GM12878 (cell line): Measurements from ENCODE around the gene ANP32E. TPM values are rescaled to one million over a fixed set of nuclear protein-coding genes. Genes with fewer than 3 reads are reported as not detected.

ENCODE experiments used
- BHLHE40 ChIP-seq, 2 experiments: fragments of 450-650 bp in 1 of 2; IDR thresholded peaks; 2 replicates each; pipeline ENCODE4 v1.6.1; 2011 to 2017; ENCODE audit warnings: low read depth in 2 of 2, borderline replicate concordance in 1 of 2, improper control_type of control experiment in 1 of 2, low read length in 1 of 2, mild to moderate bottlenecking in 1 of 2
- BRCA1 ChIP-seq: IDR thresholded peaks from 2 replicates; pipeline ENCODE4 v1.6.1; 2011; ENCODE audit warnings: low read depth, low read length, improper control_type of control experiment
- CBFB ChIP-seq: IDR thresholded peaks from 2 replicates; pipeline ENCODE4 v1.6.1; 2016; ENCODE audit warnings: antibody characterized with exemption, low read depth
- CEBPB ChIP-seq, 2 experiments: fragments of 150-350 bp in 1 of 2; IDR thresholded peaks; 2 replicates each; pipeline ENCODE4 v1.6.1; 2012 to 2014; ENCODE audit warnings: low read depth in 2 of 2, low read length in 2 of 2, borderline replicate concordance in 1 of 2, inconsistent platforms in 1 of 2
- CHD1 ChIP-seq: IDR thresholded peaks from 2 replicates; pipeline ENCODE4 v1.6.1; 2012; ENCODE audit warnings: low read depth, low read length, improper control_type of control experiment
- EP300 ChIP-seq, 2 experiments: fragments of 150-350 bp in 1 of 2; IDR thresholded peaks; 2 replicates each; pipeline ENCODE4 v1.6.1; 2011 to 2012; ENCODE audit warnings: low read depth in 2 of 2, low read length in 2 of 2, borderline replicate concordance in 1 of 2, improper control_type of control experiment in 1 of 2, inconsistent platforms in 1 of 2; ENCODE audit not compliant: control insufficient read depth in 1 of 2
- GABPA ChIP-seq: IDR thresholded peaks from 2 replicates; pipeline ENCODE4 v1.6.1; 2014; ENCODE audit warnings: antibody characterized with exemption, low read depth, mild to moderate bottlenecking, inconsistent platforms
- HCFC1 ChIP-seq: fragments of 150-350 bp; IDR thresholded peaks from 2 replicates; pipeline ENCODE4 v1.6.1; 2014; ENCODE audit warnings: low read length
- HDAC2 ChIP-seq: fragments of 200-600 bp; sonication (generic); IDR thresholded peaks from 2 replicates; pipeline ENCODE4 v1.6.1; 2017
- JUNB ChIP-seq: IDR thresholded peaks from 2 replicates; pipeline ENCODE4 v1.6.1; 2016; ENCODE audit warnings: antibody characterized with exemption, mild to moderate bottlenecking
- KLF5 ChIP-seq: fragments of 450-650 bp; IDR thresholded peaks from 2 replicates; pipeline ENCODE4 v1.6.1; 2014; ENCODE audit warnings: mild to moderate bottlenecking; ENCODE audit not compliant: partially characterized antibody
- MLLT1 ChIP-seq: fragments of 450-650 bp; IDR thresholded peaks from 2 replicates; pipeline ENCODE4 v1.6.1; 2016; ENCODE audit warnings: mild to moderate bottlenecking
- NR2C2 ChIP-seq: IDR thresholded peaks from 2 replicates; pipeline ENCODE4 v1.6.1; 2011; ENCODE audit warnings: borderline replicate concordance, low read depth; ENCODE audit not compliant: control insufficient read depth, insufficient read length
- POLR2A ChIP-seq: IDR thresholded peaks from 2 replicates; pipeline ENCODE4 v1.6.1; 2011; ENCODE audit warnings: low read depth, mild to moderate bottlenecking, low read length
- POU2F2 ChIP-seq: IDR thresholded peaks from 3 replicates; pipeline ENCODE4 v1.6.1; 2011; ENCODE audit warnings: low read depth, mild to moderate bottlenecking, low read length, borderline replicate concordance
- RCOR1 ChIP-seq: conservative IDR thresholded peaks from 2 replicates; pipeline ENCODE4 v1.6.1; 2012; ENCODE audit warnings: low read depth, low read length, improper control_type of control experiment
- SP1 ChIP-seq: IDR thresholded peaks from one replicate; pipeline ENCODE4 v1.6.1; 2011; ENCODE audit warnings: low read depth, low read length
- SREBF1 ChIP-seq: IDR thresholded peaks from 2 replicates; pipeline ENCODE4 v1.6.1; 2012; ENCODE audit warnings: mild to moderate bottlenecking, low read length
- SREBF2 ChIP-seq: IDR thresholded peaks from 2 replicates; pipeline ENCODE4 v1.6.1; 2012; ENCODE audit warnings: mild to moderate bottlenecking, low read length
- STAT3 ChIP-seq: IDR thresholded peaks from 2 replicates; pipeline ENCODE4 v1.6.1; 2011; ENCODE audit warnings: low read depth, low read length, improper control_type of control experiment
- SUZ12 ChIP-seq: fragments of 200-600 bp; sonication (generic); IDR thresholded peaks from one replicate; pipeline ENCODE4 v1.6.1; 2018; ENCODE audit warnings: antibody characterized with exemption, mild to moderate bottlenecking; ENCODE audit not compliant: unreplicated experiment
- TAF1 ChIP-seq: IDR thresholded peaks from 2 replicates; pipeline ENCODE4 v1.6.1; 2011; ENCODE audit warnings: mild to moderate bottlenecking, low read depth, low read length, borderline replicate concordance
- YBX1 ChIP-seq: fragments of 450-650 bp; IDR thresholded peaks from 2 replicates; pipeline ENCODE4 v1.6.1; 2016; ENCODE audit warnings: antibody characterized with exemption
- ZNF207 ChIP-seq: fragments of 450-650 bp; IDR thresholded peaks from 2 replicates; pipeline ENCODE4 v1.6.1; 2014; ENCODE audit warnings: antibody characterized with exemption, mild to moderate bottlenecking, borderline replicate concordance
- ZNF24 ChIP-seq: fragments of 450-650 bp; IDR thresholded peaks from 2 replicates; pipeline ENCODE4 v1.6.1; 2017; ENCODE audit warnings: antibody characterized with exemption, mild to moderate bottlenecking
- ZNF274 ChIP-seq: IDR thresholded peaks from one replicate; pipeline ENCODE4 v1.8.0; 2011; ENCODE audit not compliant: insufficient read length, insufficient read depth
- ZNF384 ChIP-seq: IDR thresholded peaks from 2 replicates; pipeline ENCODE4 v1.6.1; 2012; ENCODE audit warnings: low read depth, mild to moderate bottlenecking, low read length, improper control_type of control experiment, borderline replicate concordance
- ZSCAN29 ChIP-seq: fragments of 450-650 bp; IDR thresholded peaks from 2 replicates; pipeline ENCODE4 v1.6.1; 2017; ENCODE audit warnings: mild to moderate bottlenecking, moderate library complexity
- polyA plus RNA-seq, 11 experiments: library from polyadenylated mRNA; depleted of rRNA in 4 of 11; unstranded in 6 of 11; stranded (reverse) in 5 of 11; fragments of >200 nt; fragmentation: Nextera tagmentation in 4 of 11; fragmentation: Illumina TruSeq in 1 of 11; extraction: Ambion mirVana in 4 of 11; extraction: Trizol in 1 of 11; gene quantifications; 1 replicate in 1 of 11; 2 replicates in 10 of 11; pipeline versions ENCODE4 v1.2.1 to v1.2.3, GENCODE V29; 2011 to 2016; ENCODE audit warnings: inconsistent platforms in 2 of 11, missing spikeins in 2 of 11, low read depth in 1 of 11
- total RNA-seq, 4 experiments: library from RNA; depleted of rRNA in 3 of 4; stranded (reverse); fragments of >200 nt in 3 of 4; fragmentation: Illumina TruSeq in 1 of 4; extraction: Trizol in 1 of 4; gene quantifications; 2 replicates each; pipeline versions ENCODE4 v1.2.1 to v1.2.3, GENCODE V29; 2013 to 2021
- TF ChIP-seq, protein P1 (sequence below): fragments of 450-650 bp; IDR thresholded peaks from 2 replicates; pipeline ENCODE4 v1.6.1; 2017; ENCODE audit warnings: low read depth, mild to moderate bottlenecking, moderate library complexity
- TF ChIP-seq, protein P2 (sequence below): IDR thresholded peaks from 2 replicates; pipeline ENCODE4 v1.6.1; 2011; ENCODE audit warnings: borderline replicate concordance, low read depth, mild to moderate bottlenecking, moderate library complexity, mixed read lengths, low read length; ENCODE audit not compliant: insufficient read depth; ENCODE audit errors: extremely low read length

ANP32E gene
- total and polyA plus RNA-seq, 10 of the 15 experiments (the other 5 are each of a cell fraction or from before 2014, with no cell fraction given): 59.2 to 250 (median 121) TPM

DNA sequence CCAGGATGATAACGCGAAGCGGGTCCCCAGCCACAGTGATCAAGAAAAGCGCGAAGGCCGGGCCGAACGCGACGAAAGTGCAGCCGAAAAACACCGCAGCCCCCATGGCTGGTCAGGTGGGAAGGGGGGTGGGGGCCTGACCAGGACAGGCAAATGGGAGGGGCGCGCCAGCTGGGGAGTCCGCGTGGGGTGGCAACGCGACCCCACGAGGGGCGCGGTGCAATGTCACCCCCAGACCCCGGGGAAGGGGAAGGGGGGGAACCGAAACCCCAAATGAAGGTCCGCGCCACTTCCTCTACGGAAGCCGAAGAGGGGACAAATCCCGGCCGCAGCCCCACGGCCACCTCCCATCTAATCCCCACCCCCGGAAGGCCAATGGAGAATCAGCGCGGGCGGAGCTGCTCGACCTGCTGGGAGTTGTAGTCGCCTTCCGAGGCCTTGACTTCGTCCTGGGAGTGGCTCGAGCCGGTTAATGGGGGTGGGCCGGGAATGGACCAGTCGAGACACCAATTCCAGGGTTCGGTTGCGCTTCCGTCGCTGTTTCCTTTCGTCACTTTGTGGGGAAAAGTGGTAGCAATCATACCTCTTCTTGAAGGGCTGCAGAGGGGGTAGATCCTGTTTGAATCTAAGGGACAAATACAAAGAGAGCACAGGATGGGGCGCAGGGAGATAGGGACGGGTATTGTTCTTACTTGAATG is 32.9 kb upstream of the ANP32E start, which contains the start of gene APH1A (continued):
- TF ChIP-seq HDAC2 (no peak), TAF1 (no peak), STAT3 (no peak), CHD1 (no peak), SREBF2 (no peak), ZSCAN29 (no peak), BHLHE40 (IDR thresholded peaks at IDR 0.05; ENCODE audit: borderline replicate concordance in 1 of 2, low read depth in 2 of 2, low read length in 1 of 2) (peak; percentile 17 to 43; a peak in 1 of 4 replicates), POU2F2 (peak; percentile 32; the same call in 1 of the 3 replicates), YBX1 (no peak), SREBF1 (no peak), SUZ12 (no peak), CEBPB (IDR thresholded peaks at IDR 0.05; ENCODE audit: borderline replicate concordance in 1 of 2, low read depth in 2 of 2, low read length in 2 of 2) (no peak), EP300 (IDR thresholded peaks at IDR 0.05; ENCODE audit: borderline replicate concordance in 1 of 2, control insufficient read depth in 1 of 2, low read depth in 2 of 2, low read length in 2 of 2) (no peak), SP1 (peak; percentile 35), GABPA (peak; percentile 90), RCOR1 (no peak), NR2C2 (no peak), JUNB (no peak), KLF5 (peak; percentile 31), ZNF207 (no peak), POLR2A (peak; percentile 84), CBFB (peak; percentile 86), ZNF384 (no peak), MLLT1 (no peak; the same call in 1 of the 2 replicates), ZNF274 (no peak), ZNF24 (0 out of 2 replicates have a peak, but pooled peaks have one; percentile 8), HCFC1 (peak; percentile 93), BRCA1 (no peak)
- TF ChIP-seq, protein P1, sequence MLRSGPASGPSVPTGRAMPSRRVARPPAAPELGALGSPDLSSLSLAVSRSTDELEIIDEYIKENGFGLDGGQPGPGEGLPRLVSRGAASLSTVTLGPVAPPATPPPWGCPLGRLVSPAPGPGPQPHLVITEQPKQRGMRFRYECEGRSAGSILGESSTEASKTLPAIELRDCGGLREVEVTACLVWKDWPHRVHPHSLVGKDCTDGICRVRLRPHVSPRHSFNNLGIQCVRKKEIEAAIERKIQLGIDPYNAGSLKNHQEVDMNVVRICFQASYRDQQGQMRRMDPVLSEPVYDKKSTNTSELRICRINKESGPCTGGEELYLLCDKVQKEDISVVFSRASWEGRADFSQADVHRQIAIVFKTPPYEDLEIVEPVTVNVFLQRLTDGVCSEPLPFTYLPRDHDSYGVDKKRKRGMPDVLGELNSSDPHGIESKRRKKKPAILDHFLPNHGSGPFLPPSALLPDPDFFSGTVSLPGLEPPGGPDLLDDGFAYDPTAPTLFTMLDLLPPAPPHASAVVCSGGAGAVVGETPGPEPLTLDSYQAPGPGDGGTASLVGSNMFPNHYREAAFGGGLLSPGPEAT: 0 out of 2 replicates have a peak, but pooled peaks have one; percentile 40
- TF ChIP-seq, protein P2, sequence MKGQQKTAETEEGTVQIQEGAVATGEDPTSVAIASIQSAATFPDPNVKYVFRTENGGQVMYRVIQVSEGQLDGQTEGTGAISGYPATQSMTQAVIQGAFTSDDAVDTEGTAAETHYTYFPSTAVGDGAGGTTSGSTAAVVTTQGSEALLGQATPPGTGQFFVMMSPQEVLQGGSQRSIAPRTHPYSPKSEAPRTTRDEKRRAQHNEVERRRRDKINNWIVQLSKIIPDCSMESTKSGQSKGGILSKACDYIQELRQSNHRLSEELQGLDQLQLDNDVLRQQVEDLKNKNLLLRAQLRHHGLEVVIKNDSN: peak; percentile 39
